ENCODE results near the gene KLHDC8A.

KLHDC8A gene

DNA sequence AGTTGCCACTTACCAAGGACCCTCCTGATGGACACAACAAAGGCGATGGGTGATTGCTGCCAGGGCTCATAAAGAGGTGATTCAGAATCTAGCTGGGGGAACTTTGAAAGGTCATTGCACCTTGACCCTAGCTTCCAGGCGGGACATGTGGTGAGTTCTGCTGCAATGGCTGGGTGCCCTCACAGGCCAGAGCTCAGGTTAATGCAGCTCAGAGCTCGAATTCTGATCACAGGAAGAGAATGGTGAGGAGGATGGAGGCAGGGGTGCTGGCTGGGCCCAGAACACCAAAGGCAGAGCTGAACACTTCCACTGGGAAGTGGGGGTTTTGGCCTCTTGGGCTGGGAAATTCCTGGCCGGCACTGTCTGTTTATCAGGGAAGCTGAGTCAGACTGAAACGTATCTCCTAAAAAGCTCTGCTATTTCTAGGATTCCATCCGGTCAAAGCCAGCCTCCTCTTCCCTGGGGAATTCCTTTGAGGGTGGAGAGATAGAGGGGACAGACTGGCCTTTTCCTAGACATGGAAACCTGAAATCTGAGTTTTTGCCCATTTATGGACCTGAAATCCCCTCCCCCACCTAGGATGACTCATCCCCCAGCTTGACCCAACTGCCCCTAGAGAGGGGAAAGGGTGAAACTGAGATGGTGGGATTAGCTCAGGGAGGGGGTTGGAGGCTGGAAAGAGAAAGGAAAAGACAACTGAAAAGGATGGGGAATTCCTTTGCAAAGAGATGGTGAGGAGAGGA, 62.4 kb downstream of the KLHDC8A start:
- peak; percentile 98 for DNase-seq

DNA sequence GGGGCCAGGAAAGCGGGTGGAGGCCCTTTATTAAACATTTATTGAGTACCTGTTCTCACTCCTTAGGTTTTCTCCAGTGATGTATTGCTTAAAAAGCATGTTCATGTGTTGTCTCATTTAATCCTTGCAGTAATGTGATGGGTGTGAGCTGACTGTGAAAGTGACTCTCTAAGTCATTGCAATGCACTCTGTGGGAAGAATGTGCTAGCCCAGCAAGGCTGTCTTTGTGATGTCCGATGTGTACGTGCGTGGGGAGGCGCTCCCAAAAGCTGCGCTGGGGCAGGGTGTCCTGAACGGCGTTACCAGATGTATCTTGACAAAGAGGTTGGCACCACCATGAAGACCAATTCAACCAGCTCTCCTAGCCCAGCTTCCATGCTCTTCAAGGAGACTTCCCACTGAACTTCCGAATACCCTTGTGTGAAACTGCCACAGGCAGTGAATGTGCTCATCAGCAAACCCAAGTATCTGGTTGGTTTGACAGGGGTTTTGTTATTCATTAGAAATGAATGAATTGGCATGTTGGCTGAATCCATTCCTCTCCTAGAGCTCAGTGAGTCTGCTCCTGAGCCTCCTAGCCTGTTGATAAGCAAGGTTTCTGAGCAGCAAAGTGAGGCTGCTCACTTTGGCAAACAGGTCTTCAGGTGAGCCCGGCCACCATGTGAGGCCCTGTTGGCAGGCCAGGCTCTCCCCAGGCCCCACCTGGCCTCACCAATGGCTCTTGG, 63.2 kb downstream of the KLHDC8A start:
- peak; percentile 57 for DNase-seq

DNA sequence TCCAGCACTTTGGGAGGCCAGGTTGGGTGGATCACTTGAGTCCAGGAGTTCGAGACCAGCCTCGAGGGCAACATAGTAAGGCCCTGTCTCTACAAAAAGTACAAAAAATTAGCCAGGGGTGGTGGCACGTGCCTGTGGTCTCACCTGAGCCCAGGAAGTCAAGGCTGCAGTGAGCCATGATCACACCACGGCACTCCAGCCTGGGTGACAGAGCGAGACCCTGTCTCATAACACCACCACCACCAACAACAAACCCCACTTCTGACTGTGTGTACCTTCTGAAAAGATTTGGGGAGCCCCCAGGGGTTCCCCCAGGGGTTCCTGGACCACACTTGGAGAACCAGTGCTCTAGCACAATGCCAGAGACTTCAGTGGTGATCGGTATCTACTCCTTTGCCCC, 65.1 kb downstream of the KLHDC8A start:
- DNase-seq, result no peak

- DNase-seq, result no peak
These were observed 68.8 kb downstream of the KLHDC8A start for GRCh38 chr1:205287767-205288559.

GRCh38 chr1:205287076-205287475, 69.6 kb downstream of the KLHDC8A start:
- no peak for DNase-seq

GRCh38 chr1:205286335-205286950, 70.3 kb downstream of the KLHDC8A start:
- no peak for DNase-seq

All from islet precursor cell (in vitro differentiated cells).